Measurements from ENCODE around the gene JHY.

JHY gene

DNA sequence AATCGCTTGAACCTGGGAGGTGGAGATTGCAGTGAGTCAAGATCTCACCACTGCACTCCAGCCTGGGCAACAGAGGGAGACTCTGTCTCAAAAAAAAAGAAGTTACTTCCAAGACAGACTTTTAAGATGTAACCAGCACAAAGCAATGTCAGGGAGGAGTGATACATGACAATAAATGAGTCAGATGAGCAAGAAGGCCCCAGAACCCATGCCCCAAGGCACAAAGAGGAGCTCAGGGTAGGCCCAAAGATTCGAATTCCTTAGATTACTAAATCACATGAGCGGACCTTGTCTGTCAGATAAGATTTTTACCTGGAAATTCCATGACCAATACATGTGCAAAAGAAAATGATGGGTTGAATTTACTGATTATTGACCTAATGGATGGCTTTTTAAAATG, 10.5 kb upstream of the JHY start:
- DNase-seq, result no peak

- no peak for DNase-seq
These were observed 7.6 kb upstream of the JHY start for GRCh38 chr11:122874991-122875390.

DNA sequence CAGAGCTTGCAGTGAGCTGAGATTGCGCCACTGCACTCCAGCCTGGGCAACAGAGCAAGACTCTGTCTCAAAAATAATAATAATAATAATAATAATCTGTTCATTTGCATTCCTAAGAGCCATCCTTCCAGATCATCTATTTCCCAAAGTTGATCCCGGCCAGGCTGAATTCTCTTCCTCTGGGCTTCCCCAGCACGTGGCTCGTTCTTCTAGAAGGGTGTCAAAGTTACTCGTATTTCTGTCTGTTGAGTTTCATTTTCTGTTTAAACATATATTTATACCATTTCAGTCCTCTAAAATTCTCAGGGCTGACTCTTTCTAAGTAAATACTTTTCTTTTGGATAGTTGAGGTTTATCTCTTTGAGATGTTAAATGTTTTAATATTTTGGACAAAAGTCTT, 4.8 kb upstream of the JHY start:
- no peak for DNase-seq

- DNase-seq, result no peak
These were observed 2.8 kb upstream of the JHY start for GRCh38 chr11:122879785-122880184.

DNA sequence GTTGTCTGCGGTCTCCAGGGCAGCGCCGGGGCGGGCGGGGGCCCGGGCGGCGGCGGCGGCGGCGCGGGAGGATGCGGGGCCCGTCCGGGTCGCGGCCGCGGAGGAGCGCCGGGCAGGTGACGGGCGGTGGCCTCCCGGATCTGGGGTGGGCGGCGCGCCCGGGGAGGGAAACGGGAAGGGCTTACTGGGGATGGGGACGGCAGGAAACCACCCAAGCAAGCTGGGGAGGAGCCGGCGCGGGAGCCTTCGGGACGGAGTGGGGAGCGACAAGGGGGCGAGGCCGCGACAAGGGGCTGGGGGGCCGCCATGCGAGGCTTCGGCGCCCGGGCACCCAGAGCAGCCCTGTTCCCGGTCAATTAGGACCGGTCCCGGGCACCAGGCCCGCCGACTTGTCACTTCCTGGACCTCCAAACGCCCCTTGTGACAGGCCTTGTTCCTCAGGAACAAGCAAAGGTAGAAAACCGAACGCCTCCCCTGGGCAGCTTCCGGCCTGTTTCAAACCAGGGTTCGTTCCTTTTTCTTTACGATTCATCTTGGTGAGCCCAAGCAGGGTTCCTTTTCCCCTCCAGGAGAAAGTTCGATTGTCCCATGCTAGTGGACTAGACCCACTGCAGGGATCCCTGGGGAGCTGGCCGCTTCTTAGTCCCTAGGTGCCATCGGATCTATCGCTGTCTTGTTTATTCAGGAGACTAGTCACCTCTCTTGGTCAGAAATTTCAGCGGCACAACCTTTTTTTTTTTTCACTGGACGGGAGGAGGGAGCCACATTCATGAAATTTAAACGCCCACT, 492 bp downstream of the JHY start:
- DNase-seq, result peak; percentile 24

- peak; percentile 92 for DNase-seq
These were observed 1.1 kb downstream of the JHY start for GRCh38 chr11:122883646-122883979.

DNA sequence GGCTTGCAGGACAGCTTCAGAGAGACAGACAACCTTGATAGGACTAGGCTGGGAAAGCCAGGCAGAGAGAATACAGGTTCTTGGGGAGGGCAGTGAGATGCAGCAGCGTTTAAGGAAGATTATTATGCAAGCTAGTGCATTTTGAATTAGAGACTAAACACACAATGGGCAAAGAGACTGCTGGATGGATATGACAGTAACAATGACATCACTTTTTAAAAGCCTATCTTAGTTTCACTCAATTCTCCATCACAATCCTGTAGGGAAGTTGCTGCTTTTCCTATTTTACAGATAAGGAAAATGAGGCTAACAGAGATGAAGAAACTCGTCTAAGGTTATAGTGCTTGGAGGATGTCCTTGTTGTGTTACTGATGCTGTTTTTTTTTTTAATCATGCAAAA, 5.6 kb downstream of the JHY start:
- DNase-seq, result no peak

GRCh38 chr11:122893131-122893530, 10.6 kb downstream of the JHY start:
- DNase-seq, result no peak

GRCh38 chr11:122895563-122895962, 13.0 kb downstream of the JHY start:
- DNase-seq, result no peak

DNA sequence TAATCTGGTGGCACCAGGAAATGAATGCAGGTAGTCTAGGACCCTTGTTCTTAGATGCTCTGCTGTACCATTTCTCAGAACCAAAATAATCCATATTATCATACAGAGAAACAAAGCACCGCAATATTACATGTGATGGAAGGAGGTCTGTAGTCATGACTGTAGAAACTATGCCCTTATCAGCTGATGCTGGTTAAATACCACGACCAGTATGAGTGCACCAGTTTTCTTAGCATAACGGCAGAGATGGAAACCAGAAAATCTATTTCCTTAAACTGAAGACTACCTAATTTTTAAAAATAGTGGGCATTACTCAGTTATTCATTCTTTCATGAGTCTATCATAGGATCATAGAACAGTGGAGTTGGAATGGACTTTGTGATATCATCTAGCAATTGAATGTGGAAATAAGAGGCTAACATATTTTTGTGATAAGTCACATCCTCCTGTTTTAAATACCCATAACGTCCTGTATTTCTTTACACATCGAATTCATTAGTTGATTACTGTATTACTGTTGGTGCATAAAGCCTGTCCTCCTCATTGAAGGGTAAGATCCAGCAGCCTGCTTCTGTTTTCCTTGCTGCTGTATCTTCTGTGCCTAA, 15.1 kb downstream of the JHY start:
- DNase-seq, result peak; percentile 81

- no peak for DNase-seq
These were observed 16.2 kb downstream of the JHY start for GRCh38 chr11:122898799-122899198.

- DNase-seq, result peak; percentile 41
These were observed 18.1 kb downstream of the JHY start for GRCh38 chr11:122900587-122901202.

GRCh38 chr11:122902951-122903350, 20.4 kb downstream of the JHY start:
- DNase-seq, result no peak

DNA sequence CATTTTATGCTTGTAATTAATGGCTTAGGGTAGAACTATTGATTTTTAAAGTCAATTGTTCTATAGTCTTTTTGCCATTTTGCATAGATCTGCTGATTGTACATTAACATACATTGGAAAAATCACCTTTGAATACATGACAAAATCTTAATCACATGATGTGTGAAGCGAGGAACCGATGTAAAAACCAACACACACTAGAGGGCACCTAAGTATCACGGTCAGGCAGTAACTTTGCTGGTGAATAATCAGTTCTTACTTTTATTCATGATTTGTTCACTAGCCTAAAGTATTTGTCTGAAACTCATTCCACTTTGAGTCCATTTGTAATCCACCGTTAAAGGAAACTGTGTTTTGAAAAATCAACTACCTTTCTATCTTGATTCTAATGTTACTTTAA, 28.2 kb downstream of the JHY start:
- DNase-seq, result peak; percentile 18

GRCh38 chr11:122917311-122917710, 34.8 kb downstream of the JHY start:
- DNase-seq, result peak; percentile 37

DNA sequence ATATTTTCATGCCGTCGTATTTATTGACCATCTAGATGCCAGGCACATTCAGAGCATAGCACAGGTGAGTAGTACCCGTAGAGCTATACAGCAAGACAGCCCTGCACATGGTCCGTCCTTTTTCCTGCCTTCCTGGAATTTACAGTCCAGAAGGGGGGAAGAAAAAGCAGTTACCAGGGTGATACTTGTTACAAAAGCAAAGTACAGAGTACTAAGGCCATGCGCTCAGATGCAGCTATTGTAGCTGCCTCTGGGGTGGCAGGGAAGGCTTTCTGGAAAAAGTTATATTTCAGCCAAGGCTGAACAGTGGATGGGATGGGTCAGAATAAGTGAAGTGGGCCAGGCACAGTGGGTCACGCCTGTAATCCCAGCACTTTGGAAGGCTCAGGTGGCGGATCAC, 36.2 kb downstream of the JHY start:
- no peak for DNase-seq

GRCh38 chr11:122920579-122920978, 38.0 kb downstream of the JHY start:
- DNase-seq, result no peak

- DNase-seq, result no peak
These were observed 40.3 kb downstream of the JHY start for GRCh38 chr11:122922893-122923292.

DNA sequence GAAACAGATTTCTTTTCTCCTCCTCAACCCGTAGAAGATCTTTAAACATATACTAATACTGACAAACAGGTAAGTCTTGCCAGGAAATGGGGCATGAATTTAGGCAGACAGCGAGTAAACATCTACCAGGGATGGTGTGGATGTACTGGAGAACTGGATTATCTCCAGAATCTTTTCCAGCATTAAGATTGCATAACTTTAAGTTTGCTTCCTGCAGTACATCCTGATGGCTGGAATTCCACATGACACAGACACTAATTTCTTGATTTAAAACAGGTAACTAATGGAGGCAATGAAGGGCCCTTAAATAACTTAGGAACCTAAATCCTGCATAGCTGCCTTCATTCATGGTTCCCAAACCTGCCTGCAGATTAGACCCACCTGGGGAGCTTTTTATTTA, 40.7 kb downstream of the JHY start:
- DNase-seq, result peak; percentile 5

- no peak for DNase-seq
These were observed 49.0 kb downstream of the JHY start for GRCh38 chr11:122931510-122931909.

DNA sequence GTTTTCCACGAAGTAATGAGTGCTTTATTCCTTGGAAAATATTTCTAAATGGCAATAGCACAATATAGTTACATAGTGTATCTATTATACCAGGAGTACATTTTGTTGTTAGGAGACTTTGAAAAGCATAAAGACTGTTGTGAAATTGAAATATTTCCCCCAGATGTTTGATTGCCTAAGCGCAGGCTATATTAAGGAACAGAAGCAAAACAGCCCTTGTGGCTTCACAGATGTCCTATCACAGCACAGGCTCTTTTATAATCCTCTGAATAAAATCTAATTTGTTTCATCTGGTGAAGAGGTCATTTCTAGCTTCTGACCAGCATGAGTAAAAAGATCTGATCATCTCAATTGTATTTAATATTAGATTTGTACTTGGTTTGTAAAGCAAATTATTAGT, 50.9 kb downstream of the JHY start:
- peak; percentile 5 for DNase-seq

DNA sequence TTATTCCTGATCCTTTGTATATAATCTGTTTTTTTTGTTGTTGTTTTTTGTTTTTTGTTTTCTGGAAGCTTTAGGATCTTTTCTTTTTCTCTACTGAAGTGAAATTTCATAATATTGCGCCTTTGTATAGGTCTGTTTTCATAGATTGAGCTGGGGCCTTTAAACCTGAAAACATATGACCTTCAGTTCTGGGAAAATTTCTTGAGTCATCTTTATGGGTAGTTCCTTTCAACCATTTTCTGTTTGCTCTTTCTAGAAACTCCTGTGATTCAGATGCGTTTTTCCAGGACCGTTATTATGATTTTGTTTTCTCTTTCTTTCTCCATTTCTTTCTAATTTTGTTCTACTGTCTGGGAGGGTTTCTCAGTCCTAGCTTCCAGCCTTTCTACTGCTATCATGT, 55.4 kb downstream of the JHY start:
- no peak for DNase-seq

DNA sequence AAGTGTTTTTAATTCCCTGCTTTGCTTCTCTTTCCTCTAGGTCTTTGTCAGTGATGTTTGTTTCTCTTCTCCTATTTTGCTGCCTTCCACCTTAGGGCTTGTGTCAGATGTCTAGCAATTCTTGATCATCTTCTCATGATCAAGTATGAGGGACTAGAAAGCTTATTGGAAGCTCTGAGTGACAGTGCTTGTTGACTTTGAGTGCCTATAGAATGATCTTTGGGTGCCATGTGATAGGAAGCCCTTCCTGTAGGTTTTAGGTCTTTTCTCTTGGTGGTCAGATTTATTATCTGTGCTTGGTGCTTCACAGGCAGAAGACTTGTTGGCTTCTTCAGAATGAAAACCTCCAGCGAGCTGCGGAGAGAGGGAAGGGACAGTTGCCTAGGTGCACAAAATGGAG, 56.0 kb downstream of the JHY start:
- no peak for DNase-seq

GRCh38 chr11:122951211-122951610, 68.7 kb downstream of the JHY start:
- no peak for DNase-seq
